NT2/D1 (cell line): ENCODE results near the gene HVCN1.

Source experiments
- DNase-seq: peaks from one replicate; pipeline ENCODE4 v3.0.0-alpha.2; 2011; ENCODE audit warnings: low read depth, low spot score
- H3K27me3 ChIP-seq: 2 replicates; pipeline ENCODE4 v1.6.0; 2011; ENCODE audit warnings: mild to moderate bottlenecking; ENCODE audit not compliant: insufficient read length, insufficient read depth
- H3K36me3 ChIP-seq: 2 replicates; pipeline ENCODE4 v1.6.1; 2011; ENCODE audit warnings: mild to moderate bottlenecking, low read length, mixed read lengths; ENCODE audit not compliant: insufficient read depth, insufficient read length
- H3K4me1 ChIP-seq: 2 replicates; pipeline ENCODE4 v1.5.1; 2011; ENCODE audit not compliant: insufficient read depth, insufficient read length
- H3K4me3 ChIP-seq: 2 replicates; pipeline ENCODE4 v1.5.1; 2011; ENCODE audit warnings: low read depth; ENCODE audit not compliant: insufficient read length
- H3K9ac ChIP-seq: 2 replicates; pipeline ENCODE4 v1.6.0; 2011; ENCODE audit warnings: low read depth; ENCODE audit not compliant: insufficient read length
- H3K9me3 ChIP-seq: 2 replicates; pipeline ENCODE4 v1.5.1; 2011; ENCODE audit warnings: mild to moderate bottlenecking, low read length; ENCODE audit not compliant: insufficient read depth
- SUZ12 ChIP-seq: IDR thresholded peaks from 2 replicates; pipeline ENCODE4 v1.6.1; 2011; ENCODE audit not compliant: insufficient read length, insufficient read depth; ENCODE audit errors: extremely low read depth
- YY1 ChIP-seq: IDR thresholded peaks from 2 replicates; pipeline ENCODE4 v1.6.1; 2011; ENCODE audit not compliant: insufficient read length, insufficient read depth
- ZNF274 ChIP-seq: IDR thresholded peaks from 2 replicates; pipeline ENCODE4 v1.6.1; 2011; ENCODE audit warnings: mild to moderate bottlenecking, low read depth, low read length

The HVCN1 gene

DNA sequence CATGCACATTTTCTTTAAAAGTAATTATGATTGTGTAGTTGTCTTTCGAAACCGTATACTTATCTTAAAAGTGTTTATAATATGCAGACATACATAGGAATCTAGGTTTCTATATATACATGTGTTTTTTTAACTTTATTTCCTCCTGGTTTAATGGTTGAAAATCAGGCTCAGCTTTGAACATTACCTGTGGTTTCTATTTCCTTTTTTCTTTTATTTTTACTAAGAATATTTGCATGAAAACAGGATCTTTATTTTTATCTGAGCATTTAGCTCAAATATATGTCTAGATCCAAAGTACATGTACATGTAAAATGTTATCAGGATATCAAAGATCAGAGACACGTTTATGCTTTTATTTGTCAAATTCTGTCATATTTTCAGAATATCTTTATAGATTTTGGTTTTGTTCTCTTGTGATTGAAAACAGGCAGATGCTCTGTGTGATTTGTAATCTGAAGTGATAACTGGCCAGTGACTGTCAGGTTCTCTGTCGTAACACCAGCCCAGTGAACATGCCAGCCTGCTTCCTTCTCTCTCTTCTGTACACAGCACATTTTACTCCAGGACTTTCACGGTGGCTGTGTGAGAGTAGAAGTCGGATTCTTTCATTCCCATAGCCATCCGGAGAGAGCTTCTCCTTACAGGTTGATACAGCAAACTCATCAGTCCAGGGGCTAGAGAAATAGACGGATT lies 61.3 kb downstream of the HVCN1 start:
- H3K4me3 ChIP-seq = no peak overlapping the region
- H3K27me3 ChIP-seq = no peaks in the 10 kb centered on the region
- no peaks in the 10 kb centered on the region for H3K4me1 ChIP-seq
- no peak for TF ChIP-seq ZNF274
- TF ChIP-seq SUZ12 = no peak
- no peak for TF ChIP-seq YY1
- DNase-seq = no peak
- H3K9me3 ChIP-seq = no peaks in the 10 kb centered on the region
- H3K36me3 ChIP-seq = peaks cover 14% of the 10 kb centered on the region
- no peak overlapping the region for H3K9ac ChIP-seq

DNA sequence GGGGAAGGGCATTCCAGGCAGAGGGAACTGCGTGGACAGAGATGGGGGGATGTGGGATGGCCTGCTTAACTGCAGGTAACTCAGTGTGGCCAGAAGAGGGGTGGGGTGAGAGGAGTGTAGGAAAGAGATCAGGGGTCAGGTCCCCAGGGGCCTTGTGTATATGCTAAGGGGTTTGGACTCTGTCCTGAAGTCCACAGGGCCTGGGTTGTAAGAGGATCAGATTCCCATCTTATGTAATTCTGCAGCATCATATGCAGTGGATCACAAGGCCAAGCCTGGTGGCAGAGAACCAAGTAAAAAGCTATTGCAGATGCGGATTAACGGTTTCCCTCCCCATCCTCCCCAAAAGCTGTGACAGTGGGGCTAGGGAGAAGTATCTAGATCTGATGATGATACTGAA lies 66.3 kb downstream of the HVCN1 start:
- no peaks in the 10 kb centered on the region for H3K4me1 ChIP-seq
- H3K27me3 ChIP-seq = no peaks in the 10 kb centered on the region
- no peaks in the 10 kb centered on the region for H3K9me3 ChIP-seq
- H3K36me3 ChIP-seq = peaks cover 10% of the 10 kb centered on the region
- TF ChIP-seq SUZ12 (no peak), ZNF274 (no peak), YY1 (no peak)
- H3K4me3 ChIP-seq = no peak overlapping the region
- H3K9ac ChIP-seq = no peak overlapping the region
- DNase-seq = no peak

DNA sequence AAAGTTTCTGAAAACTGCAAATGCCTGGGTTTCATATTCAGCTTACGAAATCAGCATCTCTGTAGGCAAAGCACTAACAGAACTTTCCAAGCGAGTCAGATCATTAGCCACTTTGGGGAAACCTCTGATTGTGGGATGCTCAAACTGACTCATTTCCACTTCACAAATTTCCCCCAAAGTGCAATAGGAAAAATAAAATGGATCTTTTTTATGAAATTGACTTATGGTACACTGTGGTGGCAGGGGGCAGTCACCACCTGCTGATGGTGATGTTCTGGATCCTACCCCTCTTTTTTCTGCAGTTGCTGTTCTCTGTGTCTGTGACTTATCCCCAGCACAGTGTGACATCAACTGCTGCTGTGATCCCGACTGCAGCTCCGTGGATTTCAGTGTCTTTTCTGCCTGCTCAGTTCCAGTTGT lies 69.4 kb downstream of the HVCN1 start:
- Histone ChIP-seq H3K4me1 (no peaks in the 10 kb centered on the region), H3K9ac (no peak overlapping the region), H3K9me3 (no peaks in the 10 kb centered on the region), H3K27me3 (no peaks in the 10 kb centered on the region), H3K4me3 (no peak overlapping the region), H3K36me3 (peaks cover 19% of the 10 kb centered on the region)
- no peak for DNase-seq
- TF ChIP-seq SUZ12 (no peak), YY1 (no peak), ZNF274 (no peak)

DNA sequence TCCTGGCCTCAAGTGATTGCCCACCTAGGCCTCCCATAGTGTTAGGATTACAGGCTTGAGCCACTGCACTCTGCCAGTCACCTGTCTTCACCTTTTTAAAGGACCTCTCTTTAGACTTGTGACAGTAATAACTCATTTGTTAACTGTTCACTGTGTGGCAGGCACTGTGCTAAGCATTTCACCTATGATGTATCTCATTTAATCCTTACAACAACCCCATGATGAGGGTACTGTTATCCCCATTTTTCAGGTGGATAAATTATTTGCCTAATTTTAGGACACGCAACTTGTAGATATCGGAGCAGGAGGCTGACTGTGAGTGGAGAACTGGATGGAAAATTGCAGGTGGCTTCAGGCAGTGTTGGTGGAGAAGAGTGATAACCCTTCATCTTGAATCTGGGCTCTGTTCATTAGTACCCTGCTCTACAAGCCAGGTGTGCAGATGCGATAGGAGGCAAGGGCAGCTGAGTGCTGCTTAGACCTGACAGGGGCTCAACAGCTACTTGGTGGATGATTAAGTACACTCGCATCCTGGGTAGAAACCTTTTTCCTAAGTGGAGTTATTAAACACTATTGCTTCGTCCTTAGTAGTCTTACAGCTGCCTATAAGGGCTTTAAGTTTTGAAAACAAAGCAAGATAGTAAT lies 72.3 kb downstream of the HVCN1 start:
- Histone ChIP-seq H3K27me3 (no peaks in the 10 kb centered on the region), H3K4me3 (no peak overlapping the region), H3K4me1 (no peaks in the 10 kb centered on the region), H3K9me3 (no peaks in the 10 kb centered on the region), H3K36me3 (peaks cover 10% of the 10 kb centered on the region), H3K9ac (no peak overlapping the region)
- no peak for DNase-seq
- TF ChIP-seq SUZ12 (no peak), ZNF274 (no peak), YY1 (no peak)

DNA sequence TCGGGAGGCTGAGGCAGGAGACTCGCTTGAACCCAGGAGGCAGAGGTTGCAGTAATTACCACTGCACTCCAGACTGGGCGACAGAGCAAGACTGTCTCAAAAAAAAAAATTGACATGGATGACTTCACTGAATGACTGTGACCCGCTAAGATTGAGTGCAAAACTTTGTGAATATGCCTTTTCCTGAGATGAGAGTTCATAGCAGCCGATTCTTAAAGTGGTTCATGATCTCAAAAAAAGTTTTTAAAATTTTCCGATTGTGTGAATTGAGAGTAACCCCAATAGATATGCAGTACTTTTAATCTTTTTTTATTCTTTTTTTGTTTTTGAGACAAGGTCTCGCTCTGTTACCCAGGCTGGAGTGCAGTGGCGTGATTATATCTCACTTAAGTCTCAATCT lies 73.7 kb downstream of the HVCN1 start:
- Histone ChIP-seq H3K36me3 (peaks cover 10% of the 10 kb centered on the region), H3K9ac (no peak overlapping the region), H3K4me3 (no peak overlapping the region), H3K9me3 (no peaks in the 10 kb centered on the region), H3K27me3 (no peaks in the 10 kb centered on the region), H3K4me1 (no peaks in the 10 kb centered on the region)
- no peak for DNase-seq
- no peak for TF ChIP-seq SUZ12
- TF ChIP-seq ZNF274 = no peak
- TF ChIP-seq YY1 = no peak

DNA sequence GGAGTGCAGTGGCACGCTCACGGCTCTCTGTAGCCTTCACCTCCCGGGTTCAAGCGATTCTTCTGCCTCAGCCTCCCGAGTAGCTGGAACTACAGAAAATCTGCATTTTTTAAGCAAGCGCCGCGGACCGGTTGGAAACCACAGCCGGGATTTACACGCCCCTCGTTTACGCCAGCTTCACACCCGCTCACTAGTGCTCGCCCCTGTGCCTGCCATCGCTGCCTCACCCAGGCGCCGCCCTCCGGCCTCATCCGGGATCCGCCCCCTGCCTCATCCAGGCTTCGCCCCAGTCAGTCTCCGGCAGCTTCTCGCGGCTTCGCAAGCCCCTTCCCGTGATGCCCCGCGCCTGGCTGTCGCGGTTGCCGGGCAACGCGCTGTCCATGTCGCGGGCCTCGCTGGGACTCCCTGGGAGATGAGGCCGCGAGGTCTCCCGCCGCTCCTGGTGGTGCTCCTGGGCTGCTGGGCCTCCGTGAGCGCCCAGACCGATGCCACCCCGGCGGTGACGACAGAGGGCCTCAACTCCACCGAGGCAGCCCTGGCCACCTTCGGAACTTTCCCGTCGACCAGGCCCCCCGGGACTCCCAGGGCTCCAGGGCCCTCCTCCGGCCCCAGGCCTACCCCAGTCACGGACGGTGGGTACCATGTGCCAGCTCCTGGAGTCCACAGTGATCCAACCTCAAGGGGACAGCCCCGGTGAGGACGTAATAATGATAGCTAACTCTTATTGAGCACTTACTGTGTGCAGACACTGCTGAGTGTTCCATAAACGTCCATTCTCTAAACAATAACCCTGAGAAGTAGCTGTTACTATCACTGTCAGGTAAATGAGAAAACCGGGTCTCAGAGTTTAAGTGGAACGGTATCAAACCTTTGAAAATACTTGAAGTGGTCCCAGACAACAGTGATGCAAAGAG lies 74.9 kb downstream of the HVCN1 start, which contains the start of gene TCTN1:
TCTN1 (plus strand) TSS at position 359 of the 914 bp plus-strand sequence; CDS start at position 413, 54 bp downstream.
- H3K9me3 ChIP-seq = no peaks in the 10 kb centered on the region
- TF ChIP-seq YY1 (no peak), ZNF274 (no peak), SUZ12 (no peak)
- H3K36me3 ChIP-seq = peaks cover 10% of the 10 kb centered on the region
- DNase-seq = peak; percentile 93
- no peaks in the 10 kb centered on the region for H3K4me1 ChIP-seq
- no peaks in the 10 kb centered on the region for H3K27me3 ChIP-seq
- H3K4me3 ChIP-seq = peak within 1 kb of the TSS; percentile 94
- H3K9ac ChIP-seq = peak within 1 kb of the TSS; percentile 97
